ENCODE data around the gene MBOAT1. TPM values are rescaled to one million over a fixed set of nuclear protein-coding genes. Genes with fewer than 3 reads are reported as not detected.

Gene MBOAT1
- total RNA-seq, 1 donor from 2014 or later, result 34.9 TPM

- intact Hi-C loops (cut with micrococcal nuclease), result no loop called here
Measured at GRCh38 chr6:20234136-20234535, 21.9 kb upstream of the MBOAT1 start.

DNA sequence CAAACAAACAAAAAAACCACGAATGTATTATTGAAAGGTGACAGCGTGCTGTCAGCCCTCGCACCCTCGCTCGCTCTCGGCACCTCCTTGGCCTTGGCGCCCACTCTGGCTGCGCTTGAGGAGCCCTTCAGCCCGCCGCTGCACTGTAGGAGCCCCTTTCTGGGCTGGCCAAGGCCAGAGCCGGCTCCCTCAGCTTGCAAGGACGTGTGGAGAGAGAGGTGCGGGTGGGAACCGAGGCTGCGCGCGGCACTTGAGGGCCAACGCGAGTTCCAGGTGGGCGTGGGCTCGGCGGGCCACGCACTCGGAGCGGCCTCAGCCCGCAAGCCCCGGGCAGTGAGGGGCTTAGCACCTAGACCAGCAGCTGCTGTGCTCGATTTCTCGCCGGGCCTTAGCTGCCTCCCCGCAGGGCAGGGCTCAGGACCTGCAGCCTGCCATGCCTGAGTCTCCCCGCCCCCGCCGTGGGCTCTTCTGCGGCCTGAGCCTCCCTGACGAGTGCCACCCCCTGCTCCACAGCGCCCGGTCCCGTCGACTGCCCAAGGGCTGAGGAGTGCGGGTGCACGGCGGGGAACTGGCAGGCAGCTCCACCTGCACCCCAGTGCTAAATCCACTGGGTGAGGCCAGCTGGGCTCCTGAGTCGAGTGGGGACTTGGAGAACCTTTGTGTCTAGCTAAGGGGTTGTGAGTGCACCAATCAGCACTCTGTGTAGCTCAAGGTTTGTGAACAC, 20.9 kb upstream of the MBOAT1 start:
- intact Hi-C loops (cut with micrococcal nuclease), result no loop called here

DNA sequence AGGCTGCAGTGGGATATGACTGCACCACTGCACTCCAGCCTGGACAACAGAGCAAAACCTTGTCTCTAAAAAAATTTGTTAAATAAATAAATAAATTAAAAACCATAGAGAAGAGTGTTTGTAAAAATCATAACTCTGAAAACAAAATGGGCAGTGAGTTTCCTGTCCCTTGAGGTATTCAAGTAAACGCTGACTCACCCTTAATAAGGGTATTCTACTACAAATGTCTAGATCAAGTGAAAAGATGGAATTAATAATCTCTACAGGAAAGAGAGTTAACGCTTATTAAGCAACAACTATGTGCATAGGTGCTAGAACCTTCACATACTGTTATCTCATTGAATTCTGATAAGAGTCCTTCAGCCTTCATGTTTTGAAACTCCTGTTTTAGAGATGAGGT, 19.9 kb upstream of the MBOAT1 start:
- intact Hi-C loops (cut with micrococcal nuclease), result no loop called here

DNA sequence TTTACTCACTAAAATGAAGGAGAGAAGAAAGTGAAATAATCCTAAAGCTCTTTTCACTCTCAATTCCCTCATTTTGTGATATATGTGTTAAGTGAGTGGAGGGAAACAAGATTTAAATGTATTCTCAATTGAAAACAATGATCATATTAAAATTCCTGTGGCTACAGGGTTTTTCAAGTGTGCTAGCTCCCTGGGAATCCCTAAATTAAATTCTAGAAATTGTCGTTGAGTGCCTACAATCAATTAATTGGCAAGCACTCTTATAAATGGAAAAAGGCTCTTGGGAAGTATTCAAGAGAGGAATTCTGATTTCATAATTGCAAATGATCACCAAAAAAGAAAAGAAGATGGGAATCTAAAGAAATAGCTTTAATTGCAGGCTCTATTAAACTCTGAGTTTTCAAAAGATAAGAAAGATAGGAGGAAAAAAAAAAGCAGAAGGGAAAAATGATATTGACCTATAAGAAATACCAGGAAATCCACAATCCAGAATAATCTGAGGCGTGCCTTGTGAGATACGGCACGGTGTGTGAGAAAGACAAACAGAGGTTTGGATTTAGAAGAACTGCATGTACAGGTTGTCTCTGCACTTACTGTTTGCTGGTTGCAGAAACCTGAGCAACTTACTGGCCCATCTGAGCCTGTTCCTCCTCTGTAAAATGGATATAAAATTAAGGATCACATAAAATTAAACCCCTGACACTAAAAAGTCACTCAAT, 18.3 kb upstream of the MBOAT1 start:
- intact Hi-C loops (cut with micrococcal nuclease), result no loop called here

DNA sequence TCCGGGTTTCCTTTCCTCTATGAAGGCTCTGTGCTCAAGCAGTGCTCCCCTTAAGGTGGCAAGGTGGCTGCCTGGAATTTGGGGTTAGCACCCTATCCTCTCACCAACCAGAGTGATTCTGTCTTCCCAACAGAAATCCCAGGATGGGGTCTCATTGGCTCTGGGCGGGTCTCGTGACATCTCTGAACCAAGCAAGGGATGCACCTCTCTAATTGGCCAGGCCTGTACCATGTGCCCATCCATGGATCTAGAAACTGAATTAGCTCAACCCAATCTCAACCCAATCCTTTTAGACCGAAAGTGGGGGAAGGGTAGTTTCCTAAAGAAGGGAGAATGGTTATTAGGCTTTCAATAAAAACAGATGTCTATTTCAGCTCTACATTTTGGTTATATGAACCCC, 17.6 kb upstream of the MBOAT1 start:
- intact Hi-C loops (cut with micrococcal nuclease), result no loop called here

- intact Hi-C loops (cut with micrococcal nuclease), result no loop called here
Measured at GRCh38 chr6:20227350-20227749, 15.1 kb upstream of the MBOAT1 start.

- intact Hi-C loops (cut with micrococcal nuclease), result no loop called here
Measured at GRCh38 chr6:20223141-20223540, 10.9 kb upstream of the MBOAT1 start.

DNA sequence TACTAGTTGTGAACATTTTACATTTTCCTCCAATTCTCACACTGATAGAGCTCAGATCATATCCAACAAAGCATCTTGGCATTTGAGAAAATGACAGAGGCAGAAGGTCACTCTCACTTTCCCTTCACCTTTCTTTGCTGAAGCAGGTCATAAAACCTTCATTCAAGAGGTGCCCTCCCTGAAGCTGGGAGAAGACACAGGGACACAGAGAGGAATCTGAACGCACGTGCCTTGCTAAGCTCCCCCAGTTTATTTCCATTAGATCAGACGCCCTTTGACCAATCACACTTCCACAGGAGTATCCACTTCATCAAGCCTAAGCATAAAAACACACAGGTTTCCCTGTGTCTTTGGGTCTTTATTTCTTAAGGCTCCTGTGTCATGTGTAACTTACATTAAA, 9.2 kb upstream of the MBOAT1 start:
- intact Hi-C loops (cut with micrococcal nuclease), result no loop called here

DNA sequence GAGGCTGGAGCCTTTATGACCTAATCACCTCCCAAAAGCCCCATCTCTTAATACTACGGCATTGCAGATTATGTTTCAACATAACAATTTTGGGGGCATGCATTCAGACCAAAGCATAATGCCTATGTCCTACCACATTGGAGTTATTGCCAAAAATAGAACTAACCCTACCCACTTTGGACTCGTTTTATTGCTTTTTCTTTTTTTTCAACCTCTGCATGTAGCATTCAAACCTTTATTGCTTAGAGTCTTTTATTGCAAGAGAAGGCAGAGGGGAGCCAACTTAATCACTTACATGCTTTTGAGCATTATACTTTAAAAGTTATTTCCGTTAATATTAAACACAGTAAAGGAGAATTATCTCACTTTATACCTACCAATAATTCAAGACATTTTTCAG, 8.1 kb upstream of the MBOAT1 start:
- intact Hi-C loops (cut with micrococcal nuclease), result no loop called here

DNA sequence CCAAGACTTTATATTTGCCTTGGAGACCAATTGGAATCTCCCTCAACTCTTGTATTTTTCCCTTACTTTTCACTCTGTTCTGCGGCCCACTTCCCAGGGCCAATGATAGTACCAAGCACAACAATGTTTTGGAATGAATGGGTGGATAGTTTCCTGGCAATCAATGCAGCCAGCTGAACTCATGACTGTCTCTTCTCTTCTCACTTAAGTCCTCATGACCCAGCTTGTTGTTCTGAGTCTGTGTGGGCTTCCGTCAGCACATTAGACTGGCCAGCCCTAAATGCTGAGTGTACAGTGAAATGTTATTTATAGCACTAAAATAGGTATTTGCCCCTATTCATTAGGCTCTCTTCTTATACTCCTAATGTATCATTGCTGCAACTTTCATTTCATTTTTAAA, 5.6 kb upstream of the MBOAT1 start:
- intact Hi-C loops (cut with micrococcal nuclease), result loop anchor here (10.0 kb wide), 1 partner anchor 1953 kb away; the partner anchor contains the start of gene DEK

GRCh38 chr6:20217324-20217855, 5.1 kb upstream of the MBOAT1 start:
- intact Hi-C loops (cut with micrococcal nuclease), result loop anchor here (10.0 kb wide), 1 partner anchor 1953 kb away; the partner anchor contains the start of gene DEK

GRCh38 chr6:20215310-20215709, 3.0 kb upstream of the MBOAT1 start:
- intact Hi-C loops (cut with micrococcal nuclease), result loop anchor here (10.0 kb wide), 1 partner anchor 1951 kb away; the partner anchor contains the start of gene DEK

DNA sequence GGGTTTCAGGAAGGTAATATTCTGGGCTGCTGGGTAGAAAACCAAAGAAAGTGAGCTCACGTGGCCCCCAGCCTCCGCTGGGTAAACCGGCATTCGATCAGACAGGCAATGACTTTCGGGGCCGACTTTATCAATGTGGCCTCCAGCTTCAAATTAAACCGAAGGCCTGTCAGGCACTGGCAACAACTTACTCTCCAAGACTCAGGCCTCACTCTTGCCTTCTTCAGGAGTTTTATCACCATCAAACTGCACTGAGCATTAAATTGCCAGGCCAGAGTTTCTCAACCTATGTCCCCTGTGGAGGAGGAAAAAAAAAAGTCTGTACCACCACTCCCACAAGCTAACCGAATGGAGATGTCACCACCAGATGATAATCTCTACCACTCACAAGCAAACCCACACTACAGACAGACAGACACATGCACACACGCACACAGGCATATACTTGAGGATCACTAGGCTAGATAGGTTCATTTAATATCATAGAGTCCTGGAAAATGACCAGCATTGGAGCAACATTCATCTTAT, 1.1 kb upstream of the MBOAT1 start:
- intact Hi-C loops (cut with micrococcal nuclease), result loop anchor here (2.0 to 10.0 kb wide), 4 partner anchors 39 to 1949 kb away; partner anchors contain the start of gene DEK

DNA sequence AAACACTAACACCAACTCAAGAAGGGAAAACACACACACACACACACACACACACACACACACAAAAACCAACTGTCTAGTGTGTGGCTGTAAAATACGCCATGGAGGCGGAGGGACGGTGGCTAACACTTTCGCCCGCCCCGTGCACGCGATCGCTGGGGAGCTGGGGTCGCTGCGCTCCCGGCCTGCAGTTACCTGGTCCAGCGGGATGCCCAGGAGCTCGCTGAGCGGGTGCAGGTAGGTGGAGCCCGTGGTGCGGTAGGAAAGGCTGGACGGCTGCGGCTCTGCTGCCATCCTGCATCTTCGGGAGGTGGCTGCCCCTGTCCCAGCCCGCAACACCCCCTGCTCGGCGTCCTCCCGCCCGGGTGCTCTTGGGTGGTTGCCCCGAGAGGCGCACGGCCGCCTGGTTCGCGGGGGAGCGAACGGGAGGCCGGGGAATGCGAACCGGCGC, 303 bp downstream of the MBOAT1 start:
- intact Hi-C loops (cut with micrococcal nuclease), result loop anchor here (1.0 to 10.0 kb wide), 8 partner anchors 10 to 1947 kb away; partner anchors contain the start of genes CDKAL1, DEK and E2F3

DNA sequence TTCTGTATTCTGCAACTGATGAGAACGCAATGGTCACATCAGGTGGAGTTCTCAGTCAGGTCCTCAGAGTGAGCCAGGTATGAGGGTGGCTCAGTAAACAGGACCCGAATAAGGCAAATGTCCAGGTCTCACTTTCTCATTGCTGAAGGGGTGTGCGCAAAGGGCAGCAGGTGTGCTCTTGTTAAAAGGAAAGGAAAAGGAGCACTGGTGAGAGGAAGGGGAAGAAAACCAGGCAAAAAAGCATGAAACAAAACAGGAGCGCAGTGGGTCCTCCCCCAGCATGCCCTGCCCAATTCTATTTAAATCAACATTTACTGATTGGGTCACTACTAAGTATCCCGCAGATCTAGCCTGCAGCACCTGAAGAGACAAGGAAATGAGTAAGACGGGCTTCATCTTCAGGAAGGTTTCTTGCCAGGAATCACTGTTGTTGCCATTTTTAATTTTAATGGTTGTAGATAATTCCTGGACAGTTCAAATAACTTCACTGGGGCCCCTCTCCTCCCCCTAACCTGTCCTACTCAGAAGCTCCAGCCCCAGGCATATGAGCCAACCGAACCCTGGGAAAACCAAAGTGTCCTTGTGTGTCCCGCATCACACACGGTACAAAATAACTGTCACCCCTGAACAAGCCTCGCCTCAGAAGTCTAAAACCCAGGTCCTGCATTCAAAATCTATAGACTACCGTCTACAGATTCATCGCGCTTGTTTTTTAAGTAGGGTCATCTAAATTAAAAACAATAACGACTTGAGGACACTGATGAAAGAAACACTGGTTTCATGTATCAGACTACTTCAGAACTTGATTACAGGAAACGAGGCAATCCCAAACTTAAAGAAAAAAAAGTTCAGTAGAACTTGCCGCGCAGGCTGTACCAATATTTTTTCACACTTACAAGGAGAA, 980 bp downstream of the MBOAT1 start:
- intact Hi-C loops (cut with micrococcal nuclease), result loop anchor here (2.0 to 10.0 kb wide), 3 partner anchors 84 to 1946 kb away; partner anchors contain the start of gene DEK

DNA sequence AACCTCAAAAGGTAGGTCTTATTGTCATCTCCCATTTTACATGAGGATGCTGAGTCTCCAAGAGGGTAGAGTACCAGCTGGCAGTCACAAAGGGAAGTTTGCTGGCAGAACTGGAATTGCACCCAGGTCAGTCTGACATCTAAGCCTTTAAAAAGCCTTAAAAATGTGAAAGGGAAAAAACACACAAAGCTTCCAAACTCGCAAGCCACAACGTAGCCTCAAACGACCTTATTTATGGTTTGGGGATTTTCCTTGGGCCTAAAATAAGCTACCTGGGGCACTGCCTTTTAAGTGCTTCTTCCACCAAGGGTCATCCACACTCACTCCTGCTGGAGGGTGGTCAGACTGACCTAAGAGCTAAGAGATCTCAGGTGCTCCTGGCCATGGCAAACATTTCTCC, 2.1 kb downstream of the MBOAT1 start:
- intact Hi-C loops (cut with micrococcal nuclease), result loop anchor here (2.0 to 10.0 kb wide), 3 partner anchors 83 to 1945 kb away; partner anchors contain the start of gene DEK

DNA sequence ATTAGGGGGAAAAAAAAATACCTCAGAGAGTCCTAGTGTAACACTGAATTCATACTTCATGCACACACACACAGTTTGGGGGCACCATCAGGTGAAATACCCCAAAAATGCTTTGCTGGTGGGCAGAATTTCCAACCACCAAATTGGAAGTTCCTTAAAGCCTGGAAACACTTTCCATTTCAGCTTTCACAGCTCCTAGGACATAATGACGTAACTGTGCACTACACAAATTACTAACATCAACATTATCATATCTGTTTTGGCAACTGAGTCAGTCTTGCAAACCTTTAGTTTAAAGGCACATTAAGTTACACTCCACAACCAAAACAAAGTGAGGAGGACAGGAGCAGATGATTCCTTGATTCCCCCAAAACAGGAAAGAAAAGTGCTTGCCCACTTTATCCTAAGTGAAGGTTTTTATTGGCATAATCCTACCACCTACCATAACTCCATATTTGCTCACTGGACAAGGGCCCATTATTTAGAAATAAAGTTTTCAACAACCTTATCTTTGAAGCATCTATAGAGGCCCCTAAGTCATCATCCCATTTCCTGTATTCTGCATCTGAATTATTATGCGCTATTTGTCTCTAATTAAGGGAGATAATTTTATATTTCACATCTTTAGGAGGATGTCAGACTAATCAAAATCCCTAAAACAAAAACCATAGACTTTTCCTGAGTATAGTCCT, 3.4 kb downstream of the MBOAT1 start:
- intact Hi-C loops (cut with micrococcal nuclease), result no loop called here

- intact Hi-C loops (cut with micrococcal nuclease), result no loop called here
Measured at GRCh38 chr6:20207088-20207418, 5.2 kb downstream of the MBOAT1 start.

DNA sequence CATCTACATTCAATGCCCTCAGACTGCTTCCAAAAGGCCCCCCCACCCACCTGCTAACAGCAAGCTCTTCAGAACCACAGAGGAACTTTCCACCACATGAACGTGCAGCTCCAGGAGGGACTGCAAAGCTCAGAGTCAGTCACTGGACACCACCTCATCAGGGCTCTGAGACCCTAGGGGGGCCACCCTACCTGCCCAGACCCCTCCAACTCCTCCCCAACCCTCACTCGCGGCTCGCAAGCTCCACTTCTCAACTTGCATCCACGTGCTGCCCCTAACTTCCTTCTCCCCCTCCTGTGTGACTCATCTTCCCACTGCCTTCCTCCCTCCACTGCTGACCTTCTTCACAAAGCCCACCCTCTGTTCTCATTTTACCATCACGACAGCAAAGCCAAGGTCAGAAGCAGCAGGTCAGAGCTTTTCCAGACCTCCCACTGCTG, 6.5 kb downstream of the MBOAT1 start:
- intact Hi-C loops (cut with micrococcal nuclease), result no loop called here

DNA sequence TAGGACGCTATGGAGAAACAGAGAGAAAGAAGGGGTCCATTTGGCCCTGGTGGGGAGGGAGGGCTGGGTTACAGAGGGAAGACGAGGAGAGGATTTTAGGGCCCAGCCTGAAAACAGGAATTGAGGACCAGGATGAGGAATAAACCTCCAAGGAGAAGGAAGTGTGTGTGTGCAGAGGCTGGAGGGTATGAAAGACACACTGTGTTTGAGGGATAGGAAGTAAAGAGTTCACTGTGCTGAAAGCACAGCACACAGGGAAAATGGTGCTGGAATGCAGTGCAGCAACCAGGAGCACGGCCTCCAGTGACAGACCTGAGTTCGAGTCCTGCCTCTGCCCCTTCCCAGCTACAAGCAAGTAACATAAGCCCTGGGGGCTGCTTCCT, 7.8 kb downstream of the MBOAT1 start:
- intact Hi-C loops (cut with micrococcal nuclease), result no loop called here

Measured in T-helper 2 cell treated with Interferon-gamma antibody and Interleukin-4, amounts not matched to agents 100 ng/mL and 5 ng/mL, for 36 hours (primary cell).